Left forelimb (tissue), 1 donor: ENCODE data around the gene ZFHX3.

Source experiments
- DNase-seq: peaks from one replicate; pipeline ENCODE4 v3.0.0-alpha.2; 2018; ENCODE audit warnings: low spot score

The ZFHX3 gene

DNA sequence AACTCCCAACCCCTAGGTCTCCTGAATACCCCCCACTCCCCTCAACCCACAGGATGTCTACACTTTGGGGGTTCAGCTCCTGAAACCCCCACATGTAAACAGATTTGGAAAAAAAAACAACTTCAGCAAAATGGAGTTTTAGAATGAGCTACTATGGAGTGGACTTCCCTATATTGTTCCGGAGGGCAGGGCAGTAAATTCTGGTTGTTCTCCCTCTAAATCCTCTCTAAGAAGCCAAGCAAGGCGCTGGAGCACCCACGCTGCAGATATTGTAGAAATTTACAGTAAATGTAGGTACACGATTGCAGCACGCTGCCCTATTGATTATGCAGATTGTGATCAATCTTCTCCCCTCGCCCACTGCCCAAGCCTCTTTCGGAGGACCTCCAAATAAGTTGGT is 8.5 kb upstream of the ZFHX3 start:
- no peak for DNase-seq

- no peak for DNase-seq
These were observed 7.0 kb upstream of the ZFHX3 start for GRCh38 chr16:73054813-73055482.

- no peak for DNase-seq
These were observed 6.5 kb upstream of the ZFHX3 start for GRCh38 chr16:73054498-73054812.

GRCh38 chr16:73054125-73054484 is 6.2 kb upstream of the ZFHX3 start:
- no peak for DNase-seq

DNA sequence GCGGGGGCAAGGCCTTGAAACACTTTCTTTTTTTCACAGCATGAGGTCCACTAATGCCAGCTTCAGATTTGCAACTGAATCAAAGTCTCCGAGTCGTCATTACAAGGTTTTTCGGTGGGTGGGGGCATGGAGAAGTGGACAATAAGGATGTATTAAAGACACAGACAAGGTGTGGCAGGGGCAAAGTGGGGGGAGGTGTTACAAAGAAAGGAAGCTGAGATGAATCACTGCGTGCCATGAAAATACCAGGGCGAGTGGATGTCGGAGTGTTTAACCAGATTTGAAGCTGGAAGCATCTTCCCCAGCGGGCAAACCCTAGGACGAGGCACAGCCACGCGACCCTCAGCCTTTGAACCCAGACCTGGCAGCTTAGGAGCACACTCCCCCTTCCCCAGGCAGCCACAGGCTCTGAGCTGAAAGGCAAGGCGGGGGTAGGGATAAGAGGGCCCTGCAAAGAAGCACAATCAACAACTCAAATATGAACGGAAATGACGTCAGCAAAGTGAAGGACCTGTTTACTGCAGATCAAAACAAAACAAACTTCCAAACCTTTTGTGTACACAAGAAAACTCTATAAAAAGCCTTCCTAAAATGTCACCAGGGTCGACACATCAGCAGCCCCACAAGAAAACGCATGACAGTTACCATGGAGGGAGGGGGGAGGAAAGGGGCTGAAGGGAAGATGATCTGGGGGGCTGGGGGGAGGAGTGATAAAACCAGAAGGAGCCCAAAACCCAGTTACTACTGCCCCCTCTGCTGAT is 5.6 kb upstream of the ZFHX3 start:
- DNase-seq, result no peak

GRCh38 chr16:73053038-73053363 is 5.1 kb upstream of the ZFHX3 start:
- no peak for DNase-seq

DNA sequence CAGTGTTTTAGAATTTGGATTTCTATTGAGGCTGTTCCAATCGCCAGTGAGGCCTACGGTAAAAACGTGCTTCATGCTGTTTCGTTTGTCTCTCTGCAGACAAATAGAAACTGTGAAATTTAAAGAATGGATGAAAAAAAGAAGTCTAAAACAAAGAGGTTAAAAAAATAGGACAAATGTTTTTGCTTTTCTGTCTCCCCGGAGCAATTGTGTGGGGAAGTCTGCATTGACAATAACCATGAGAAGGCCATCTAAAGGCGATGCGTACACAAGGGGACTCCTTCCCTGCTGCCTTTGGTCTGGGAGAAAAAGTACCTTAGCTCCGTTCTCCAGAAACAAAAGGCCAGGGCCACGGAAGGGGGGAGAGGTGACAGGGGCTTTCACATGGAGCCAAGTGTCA is 4.6 kb upstream of the ZFHX3 start:
- DNase-seq, result no peak

GRCh38 chr16:73051961-73052360 is 4.0 kb upstream of the ZFHX3 start:
- DNase-seq, result no peak

GRCh38 chr16:73051226-73051625 is 3.3 kb upstream of the ZFHX3 start:
- no peak for DNase-seq

- no peak for DNase-seq
These were observed 2.5 kb upstream of the ZFHX3 start for GRCh38 chr16:73050201-73051099.

DNA sequence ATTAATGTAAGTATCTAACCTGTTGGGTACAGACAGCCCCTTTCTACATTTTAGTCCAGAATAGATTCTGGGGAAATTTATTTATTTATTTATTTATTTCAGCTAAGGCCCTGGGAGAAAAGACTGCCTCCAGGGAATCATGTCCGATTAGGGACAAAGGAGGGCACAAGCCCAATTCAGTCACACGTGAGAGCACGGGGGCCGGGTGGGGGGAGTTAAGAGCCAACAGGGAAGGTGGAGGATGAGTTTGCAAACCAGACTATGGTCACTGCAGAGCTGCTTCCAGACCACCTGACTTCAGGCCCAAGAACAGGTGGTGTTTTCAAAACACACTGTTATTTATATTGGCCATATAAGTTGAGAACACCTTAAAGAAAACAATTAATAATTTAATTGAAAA is 1.6 kb upstream of the ZFHX3 start:
- DNase-seq, result no peak

- no peak for DNase-seq
These were observed 1.2 kb upstream of the ZFHX3 start for GRCh38 chr16:73049091-73049490.

DNA sequence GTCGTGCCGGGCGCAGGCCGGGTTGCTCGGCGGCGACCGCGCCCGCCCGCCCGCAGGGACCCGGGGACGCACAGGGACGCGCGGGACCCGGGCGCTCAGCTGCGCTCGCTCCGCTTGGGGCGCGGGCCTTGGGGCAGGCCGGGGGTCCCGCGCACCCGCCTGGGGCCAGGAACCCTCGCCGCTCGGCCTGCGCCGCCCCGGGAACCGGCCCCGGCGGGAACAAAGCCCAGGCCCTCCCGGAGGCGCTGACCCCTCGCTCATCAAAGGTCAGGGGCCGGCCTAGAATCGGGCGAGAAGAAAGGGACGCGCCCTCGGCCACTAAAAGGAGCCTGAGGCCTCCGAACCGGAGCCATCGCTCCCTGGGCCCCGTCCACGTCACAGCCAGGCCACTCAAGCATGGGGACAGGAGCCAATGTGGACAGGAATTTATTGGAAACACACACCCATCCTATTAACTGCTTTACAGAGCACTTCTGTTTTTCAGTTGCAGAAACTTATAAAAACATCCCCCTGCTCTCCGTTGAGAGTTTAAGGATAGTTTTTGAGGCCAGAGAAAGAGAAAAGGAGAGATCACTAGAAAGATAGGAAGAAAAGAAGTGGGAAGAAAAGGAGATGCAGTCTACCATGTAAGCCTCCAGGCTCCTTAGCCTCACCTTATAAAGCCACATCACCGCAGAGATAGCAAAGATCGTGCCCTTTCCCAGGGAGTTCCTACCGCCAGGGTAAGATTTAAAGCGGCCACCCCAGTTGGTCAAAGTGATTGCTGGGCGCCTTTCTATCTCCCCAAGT is 558 bp upstream of the ZFHX3 start:
- no peak for DNase-seq

- no peak for DNase-seq
These were observed 750 bp downstream of the ZFHX3 start for GRCh38 chr16:73047221-73047535.

GRCh38 chr16:73046849-73047214 is 1.1 kb downstream of the ZFHX3 start:
- DNase-seq, result no peak

DNA sequence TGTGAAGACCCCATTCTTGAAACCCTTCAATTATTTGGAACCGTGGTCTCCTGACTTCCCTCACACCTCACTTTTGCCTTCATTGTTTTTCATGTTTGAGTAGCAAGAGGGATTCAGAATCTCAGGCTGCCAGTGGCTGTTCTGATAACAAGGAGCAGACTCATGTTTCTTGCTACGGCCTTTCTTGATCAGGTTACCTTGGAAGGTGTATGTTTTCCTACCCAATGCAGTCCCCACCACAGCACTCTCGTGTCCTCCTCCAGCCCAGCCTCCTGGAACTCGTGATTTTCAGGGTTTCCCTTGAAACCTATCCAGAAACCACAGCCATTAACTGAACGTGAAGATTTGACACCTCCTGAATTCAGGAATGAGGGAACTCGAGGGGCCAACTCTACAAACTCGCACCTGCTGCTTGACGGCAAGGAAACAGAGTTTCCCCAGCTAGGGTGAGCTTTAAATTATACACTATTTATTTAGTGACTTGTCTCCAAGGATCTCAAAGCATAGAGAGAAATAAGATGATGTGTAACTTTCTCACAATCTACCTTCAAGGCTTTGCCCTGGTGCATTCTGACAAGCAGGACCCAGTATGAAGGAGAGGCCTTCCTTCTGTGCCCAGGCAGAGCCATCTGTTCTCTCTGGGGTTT is 1.6 kb downstream of the ZFHX3 start:
- no peak for DNase-seq

DNA sequence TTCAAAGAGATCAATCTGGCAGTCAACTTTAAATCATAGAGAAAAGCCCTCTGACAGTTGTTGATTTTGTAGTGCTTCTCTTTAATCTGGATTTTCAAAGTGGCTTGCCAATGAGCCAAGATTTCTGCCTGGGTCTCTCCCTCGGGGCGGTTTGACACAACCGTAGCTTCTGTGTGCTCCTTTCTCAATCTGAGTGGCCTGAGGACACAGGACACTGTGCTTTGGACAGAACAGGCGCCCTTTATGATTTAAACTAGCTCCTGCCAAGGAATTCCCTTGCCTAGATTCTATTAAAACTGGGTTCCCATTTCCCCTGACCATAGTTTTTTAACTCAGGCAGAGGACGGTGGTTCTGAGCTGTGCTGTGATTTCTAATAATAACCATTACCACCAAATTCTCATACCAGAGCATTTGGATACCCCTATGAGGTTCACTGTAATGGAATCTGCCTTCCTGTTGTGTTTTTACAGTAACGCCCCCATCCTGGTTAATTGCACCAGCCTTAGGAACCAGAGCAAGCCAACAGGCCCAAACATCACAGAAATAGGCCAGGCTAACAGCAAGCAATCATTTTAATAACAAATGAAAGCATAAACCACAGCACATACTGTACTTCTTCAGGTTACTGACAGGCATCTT is 4.0 kb downstream of the ZFHX3 start:
- DNase-seq, result no peak

- no peak for DNase-seq
These were observed 5.1 kb downstream of the ZFHX3 start for GRCh38 chr16:73042807-73043206.

DNA sequence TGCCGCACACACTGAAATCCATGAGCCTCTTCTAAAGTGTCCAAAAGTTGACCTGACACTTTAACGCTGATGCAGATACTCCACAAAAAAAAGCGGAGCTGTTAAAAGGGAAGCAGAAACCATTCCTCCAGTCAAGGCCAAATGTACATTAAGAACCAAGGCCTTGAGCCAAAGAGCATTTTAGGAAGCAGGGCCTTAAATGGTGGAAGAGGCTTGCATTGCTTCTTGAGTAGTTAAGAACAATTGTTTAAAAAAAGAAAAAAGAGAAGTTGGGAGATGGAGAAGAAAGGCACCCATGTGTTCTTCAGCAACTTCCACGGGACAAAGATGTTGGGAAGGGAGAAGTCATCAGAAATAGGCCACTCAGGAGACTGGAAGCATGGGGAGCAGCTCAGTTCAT is 6.3 kb downstream of the ZFHX3 start:
- no peak for DNase-seq

DNA sequence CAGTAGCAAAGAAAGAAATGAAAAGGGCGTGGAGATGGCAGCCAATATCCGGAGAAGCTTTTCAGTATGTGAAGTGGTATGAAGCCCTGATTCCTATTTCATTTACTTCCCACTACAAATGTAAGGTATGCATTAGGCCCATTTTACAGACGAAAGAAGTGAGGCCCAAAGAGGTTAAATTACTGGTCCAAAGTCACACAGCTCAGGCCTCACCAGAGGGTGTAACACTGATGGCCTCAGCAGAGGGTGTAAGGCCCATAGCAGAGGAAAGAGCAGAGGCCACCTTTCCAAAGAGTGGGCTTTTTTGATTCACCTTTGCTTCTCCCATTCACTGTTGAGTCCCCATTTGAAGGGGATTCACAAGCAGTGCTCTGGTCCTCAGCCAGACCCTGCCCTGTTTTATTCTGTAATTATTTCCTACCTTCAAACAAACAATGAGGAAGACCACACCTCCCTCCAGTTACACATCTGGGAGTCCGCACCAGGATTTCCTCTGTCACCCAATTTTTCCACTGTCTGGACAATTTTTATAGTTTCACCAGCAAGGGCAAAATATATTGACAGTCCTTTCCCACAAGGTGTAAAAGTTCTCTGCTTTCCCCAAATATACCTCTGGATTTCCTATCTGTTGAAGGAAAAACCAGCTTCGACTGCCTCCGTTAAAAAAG is 7.1 kb downstream of the ZFHX3 start:
- DNase-seq, result no peak

DNA sequence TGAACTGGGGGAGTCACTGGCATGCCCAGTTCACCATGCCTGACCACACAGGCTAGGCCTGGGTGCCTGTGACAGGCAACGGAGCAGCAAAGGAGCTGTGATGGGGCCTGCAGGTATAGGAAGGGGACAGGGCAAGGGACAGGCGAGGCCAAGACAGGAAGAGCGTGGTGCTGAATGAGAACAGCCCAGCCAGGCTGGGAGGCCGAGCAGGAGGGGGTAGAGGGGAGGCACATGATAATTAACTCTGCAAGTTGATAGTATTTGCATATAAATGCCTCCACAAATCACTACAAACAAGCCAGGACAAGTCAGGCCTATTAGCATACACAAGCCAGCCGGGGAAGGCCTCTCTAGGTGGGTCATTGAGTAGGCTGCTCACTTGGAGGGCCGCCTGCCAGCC is 7.8 kb downstream of the ZFHX3 start:
- DNase-seq, result no peak
